ENCODE data around the gene CPN1.

- TF ChIP-seq CTCF (conservative IDR thresholded peaks at IDR 0.05; ENCODE audit: low read length) (no peak), EZH2phosphoT487 (IDR thresholded peaks at IDR 0.05; ENCODE audit: borderline replicate concordance) (no peak)
Observed at GRCh38 chr10:100020886-100021253, 60.8 kb downstream of the CPN1 start.
